ENCODE results near the gene SPRED2.

- no peak for TF ChIP-seq TAF1 (IDR thresholded peaks at IDR 0.05; ENCODE audit: borderline replicate concordance, insufficient read depth, low read length)
- TF ChIP-seq, protein P1, sequence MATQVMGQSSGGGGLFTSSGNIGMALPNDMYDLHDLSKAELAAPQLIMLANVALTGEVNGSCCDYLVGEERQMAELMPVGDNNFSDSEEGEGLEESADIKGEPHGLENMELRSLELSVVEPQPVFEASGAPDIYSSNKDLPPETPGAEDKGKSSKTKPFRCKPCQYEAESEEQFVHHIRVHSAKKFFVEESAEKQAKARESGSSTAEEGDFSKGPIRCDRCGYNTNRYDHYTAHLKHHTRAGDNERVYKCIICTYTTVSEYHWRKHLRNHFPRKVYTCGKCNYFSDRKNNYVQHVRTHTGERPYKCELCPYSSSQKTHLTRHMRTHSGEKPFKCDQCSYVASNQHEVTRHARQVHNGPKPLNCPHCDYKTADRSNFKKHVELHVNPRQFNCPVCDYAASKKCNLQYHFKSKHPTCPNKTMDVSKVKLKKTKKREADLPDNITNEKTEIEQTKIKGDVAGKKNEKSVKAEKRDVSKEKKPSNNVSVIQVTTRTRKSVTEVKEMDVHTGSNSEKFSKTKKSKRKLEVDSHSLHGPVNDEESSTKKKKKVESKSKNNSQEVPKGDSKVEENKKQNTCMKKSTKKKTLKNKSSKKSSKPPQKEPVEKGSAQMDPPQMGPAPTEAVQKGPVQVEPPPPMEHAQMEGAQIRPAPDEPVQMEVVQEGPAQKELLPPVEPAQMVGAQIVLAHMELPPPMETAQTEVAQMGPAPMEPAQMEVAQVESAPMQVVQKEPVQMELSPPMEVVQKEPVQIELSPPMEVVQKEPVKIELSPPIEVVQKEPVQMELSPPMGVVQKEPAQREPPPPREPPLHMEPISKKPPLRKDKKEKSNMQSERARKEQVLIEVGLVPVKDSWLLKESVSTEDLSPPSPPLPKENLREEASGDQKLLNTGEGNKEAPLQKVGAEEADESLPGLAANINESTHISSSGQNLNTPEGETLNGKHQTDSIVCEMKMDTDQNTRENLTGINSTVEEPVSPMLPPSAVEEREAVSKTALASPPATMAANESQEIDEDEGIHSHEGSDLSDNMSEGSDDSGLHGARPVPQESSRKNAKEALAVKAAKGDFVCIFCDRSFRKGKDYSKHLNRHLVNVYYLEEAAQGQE (IDR thresholded peaks at IDR 0.05; ENCODE audit: insufficient read depth in 1 of 2, low read depth in 2 of 2, low read length in 2 of 2): no peak
These were observed 49.6 kb upstream of the SPRED2 start for GRCh38 chr2:65481961-65482360.

Measured in PFSK-1 (cell line).